ENCODE measurements around the gene FCAMR.

The FCAMR gene

DNA sequence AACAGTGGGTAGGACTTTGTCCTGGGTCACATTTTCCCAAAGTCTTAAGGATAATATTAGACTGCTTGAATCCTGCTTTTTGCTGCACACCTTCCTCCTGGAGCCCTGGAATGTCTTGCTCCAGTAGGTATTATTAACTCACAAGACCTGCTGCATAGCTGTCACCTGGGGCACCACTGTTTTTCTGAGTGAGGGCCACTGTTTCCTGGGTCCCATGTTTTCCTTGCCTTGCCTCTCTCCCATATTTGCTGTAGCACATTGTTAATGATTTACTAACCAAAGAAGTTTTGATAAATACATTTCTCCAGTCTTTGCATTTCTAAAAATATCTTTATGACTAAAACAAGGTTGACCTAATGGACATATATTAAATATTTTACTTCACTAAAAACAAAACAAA lies 22.5 kb upstream of the FCAMR start:
- Histone ChIP-seq H3K9ac (ENCODE audit: low read length in 2 of 2) (no peak overlapping the region), H3K4me3 (ENCODE audit: low read length in 2 of 2) (no peak overlapping the region), H3K4me1 (ENCODE audit: control insufficient read depth, insufficient read depth, low read length) (no peaks in the 10 kb centered on the region), H3K36me3 (ENCODE audit: control insufficient read depth in 2 of 2, insufficient read depth in 2 of 2, low read length in 2 of 2) (no peaks in the 10 kb centered on the region), H3K27ac (ENCODE audit: low read length) (no peak overlapping the region), H3K9me3 (ENCODE audit: control insufficient read depth in 2 of 2, low read length in 2 of 2) (no peaks in the 10 kb centered on the region), H3K27me3 (ENCODE audit: control insufficient read depth in 1 of 2, insufficient read depth in 2 of 2, low read length in 2 of 2) (peaks cover 3 to 6% of the 10 kb centered on the region in 2 donors)

DNA sequence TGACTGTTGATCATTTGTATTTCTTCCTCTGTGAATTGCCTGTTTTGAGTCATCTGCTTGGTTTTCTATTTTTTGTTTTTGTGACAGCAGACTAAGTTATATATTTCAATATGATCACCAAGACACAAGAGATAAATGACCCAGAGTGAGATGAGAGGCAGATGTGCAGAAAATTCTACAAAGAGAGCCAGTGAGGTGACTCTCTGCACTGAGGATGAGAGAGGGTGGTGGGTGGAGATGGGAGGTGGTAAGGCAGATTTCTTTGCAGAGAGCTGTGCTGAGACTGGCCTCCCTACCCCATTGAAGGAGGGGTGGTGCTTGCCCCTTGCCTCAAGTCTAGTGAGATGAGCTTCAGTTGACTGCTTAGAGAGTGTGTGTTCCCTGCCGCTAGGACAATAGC lies 17.6 kb upstream of the FCAMR start:
- no peak overlapping the region for H3K4me3 ChIP-seq (ENCODE audit: low read length in 2 of 2)
- H3K9ac ChIP-seq (ENCODE audit: low read length in 2 of 2), result no peak overlapping the region

GRCh38 chr1:206986885-206987284 lies 16.6 kb upstream of the FCAMR start:
- no peak overlapping the region for H3K9ac ChIP-seq (ENCODE audit: low read length in 2 of 2)
- H3K4me1 ChIP-seq (ENCODE audit: control insufficient read depth, insufficient read depth, low read length), result no peaks in the 10 kb centered on the region
- H3K36me3 ChIP-seq (ENCODE audit: control insufficient read depth in 2 of 2, insufficient read depth in 2 of 2, low read length in 2 of 2), result no peaks in the 10 kb centered on the region
- H3K27ac ChIP-seq (ENCODE audit: low read length), result no peak overlapping the region
- H3K27me3 ChIP-seq (ENCODE audit: control insufficient read depth in 1 of 2, insufficient read depth in 2 of 2, low read length in 2 of 2), result peaks cover 4 to 7% of the 10 kb centered on the region in 2 donors
- H3K9me3 ChIP-seq (ENCODE audit: control insufficient read depth in 2 of 2, low read length in 2 of 2), result no peaks in the 10 kb centered on the region
- no peak overlapping the region for H3K4me3 ChIP-seq (ENCODE audit: low read length in 2 of 2)

More for the DNA sequence above, 17.6 kb upstream of the FCAMR start:
- H3K27me3 ChIP-seq (ENCODE audit: control insufficient read depth in 1 of 2, insufficient read depth in 2 of 2, low read length in 2 of 2), result peaks cover 7 to 10% of the 10 kb centered on the region in 2 donors
- no peak overlapping the region for H3K27ac ChIP-seq (ENCODE audit: low read length)
- no peaks in the 10 kb centered on the region for H3K36me3 ChIP-seq (ENCODE audit: control insufficient read depth in 2 of 2, insufficient read depth in 2 of 2, low read length in 2 of 2)
- no peaks in the 10 kb centered on the region for H3K4me1 ChIP-seq (ENCODE audit: control insufficient read depth, insufficient read depth, low read length)
- H3K9me3 ChIP-seq (ENCODE audit: control insufficient read depth in 2 of 2, low read length in 2 of 2), result no peaks in the 10 kb centered on the region

- peaks cover 4 to 7% of the 10 kb centered on the region in 2 donors for H3K27me3 ChIP-seq (ENCODE audit: control insufficient read depth in 1 of 2, insufficient read depth in 2 of 2, low read length in 2 of 2)
- H3K9me3 ChIP-seq (ENCODE audit: control insufficient read depth in 2 of 2, low read length in 2 of 2), result no peaks in the 10 kb centered on the region
- H3K9ac ChIP-seq (ENCODE audit: low read length in 2 of 2), result no peak overlapping the region
- no peak overlapping the region for H3K27ac ChIP-seq (ENCODE audit: low read length)
- H3K4me3 ChIP-seq (ENCODE audit: low read length in 2 of 2), result no peak overlapping the region
- no peaks in the 10 kb centered on the region for H3K36me3 ChIP-seq (ENCODE audit: control insufficient read depth in 2 of 2, insufficient read depth in 2 of 2, low read length in 2 of 2)
- no peaks in the 10 kb centered on the region for H3K4me1 ChIP-seq (ENCODE audit: control insufficient read depth, insufficient read depth, low read length)
Observed at GRCh38 chr1:206986402-206986801, 16.1 kb upstream of the FCAMR start.

GRCh38 chr1:206985162-206985749 lies 15.0 kb upstream of the FCAMR start:
- Histone ChIP-seq H3K27me3 (ENCODE audit: control insufficient read depth in 1 of 2, insufficient read depth in 2 of 2, low read length in 2 of 2) (peaks cover 7 to 8% of the 10 kb centered on the region in 2 donors), H3K4me1 (ENCODE audit: control insufficient read depth, insufficient read depth, low read length) (no peaks in the 10 kb centered on the region), H3K9ac (ENCODE audit: low read length in 2 of 2) (no peak overlapping the region), H3K9me3 (ENCODE audit: control insufficient read depth in 2 of 2, low read length in 2 of 2) (no peaks in the 10 kb centered on the region), H3K4me3 (ENCODE audit: low read length in 2 of 2) (no peak overlapping the region), H3K27ac (ENCODE audit: low read length) (no peak overlapping the region), H3K36me3 (ENCODE audit: control insufficient read depth in 2 of 2, insufficient read depth in 2 of 2, low read length in 2 of 2) (no peaks in the 10 kb centered on the region)

GRCh38 chr1:206982216-206982615 lies 12.0 kb upstream of the FCAMR start:
- H3K36me3 ChIP-seq (ENCODE audit: control insufficient read depth in 2 of 2, insufficient read depth in 2 of 2, low read length in 2 of 2), result no peaks in the 10 kb centered on the region
- H3K9me3 ChIP-seq (ENCODE audit: control insufficient read depth in 2 of 2, low read length in 2 of 2), result no peaks in the 10 kb centered on the region
- H3K27me3 ChIP-seq (ENCODE audit: control insufficient read depth in 1 of 2, insufficient read depth in 2 of 2, low read length in 2 of 2), result peaks cover 6 to 8% of the 10 kb centered on the region in 2 donors
- no peak overlapping the region for H3K27ac ChIP-seq (ENCODE audit: low read length)
- H3K4me1 ChIP-seq (ENCODE audit: control insufficient read depth, insufficient read depth, low read length), result no peaks in the 10 kb centered on the region
- no peak overlapping the region for H3K4me3 ChIP-seq (ENCODE audit: low read length in 2 of 2)
- no peak overlapping the region for H3K9ac ChIP-seq (ENCODE audit: low read length in 2 of 2)

DNA sequence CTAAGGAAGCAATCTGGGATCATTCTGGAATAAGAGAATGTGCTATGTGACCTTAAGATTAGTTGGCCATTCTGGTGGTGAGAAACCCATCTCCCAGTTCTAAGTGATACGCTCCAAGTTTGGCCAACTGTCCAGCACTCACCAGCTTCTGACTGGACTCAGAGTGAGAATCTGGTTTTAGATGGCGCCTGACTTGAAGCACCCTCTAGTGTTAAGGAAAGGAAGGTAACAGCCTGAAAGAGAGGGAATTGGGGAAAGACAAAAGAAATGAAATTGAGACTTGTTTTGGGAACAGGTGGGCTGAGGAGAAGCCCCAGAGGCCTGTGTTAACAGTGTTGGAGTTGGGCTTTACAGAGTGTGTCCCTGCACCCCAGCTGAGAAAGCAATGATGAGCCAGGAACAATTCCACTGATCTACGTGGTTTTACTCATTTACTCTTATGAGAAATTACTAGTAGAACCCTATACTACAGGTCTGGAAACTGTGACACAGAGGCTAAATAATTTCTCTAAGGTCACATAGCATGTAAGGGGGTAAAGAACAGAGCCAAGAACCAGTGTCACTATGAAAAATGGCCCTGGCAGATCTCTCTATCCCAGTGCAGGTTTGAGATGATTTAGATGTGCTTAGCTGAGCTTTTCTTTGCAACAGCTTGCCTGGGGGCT lies 9.3 kb upstream of the FCAMR start:
- Histone ChIP-seq H3K9ac (ENCODE audit: low read length in 2 of 2) (no peak overlapping the region), H3K36me3 (ENCODE audit: control insufficient read depth in 2 of 2, insufficient read depth in 2 of 2, low read length in 2 of 2) (no peaks in the 10 kb centered on the region), H3K9me3 (ENCODE audit: control insufficient read depth in 2 of 2, low read length in 2 of 2) (no peaks in the 10 kb centered on the region), H3K4me3 (ENCODE audit: low read length in 2 of 2) (no peak overlapping the region), H3K27me3 (ENCODE audit: control insufficient read depth in 1 of 2, insufficient read depth in 2 of 2, low read length in 2 of 2) (peaks cover 4 to 6% of the 10 kb centered on the region in 2 donors), H3K4me1 (ENCODE audit: control insufficient read depth, insufficient read depth, low read length) (no peaks in the 10 kb centered on the region), H3K27ac (ENCODE audit: low read length) (no peak overlapping the region)

DNA sequence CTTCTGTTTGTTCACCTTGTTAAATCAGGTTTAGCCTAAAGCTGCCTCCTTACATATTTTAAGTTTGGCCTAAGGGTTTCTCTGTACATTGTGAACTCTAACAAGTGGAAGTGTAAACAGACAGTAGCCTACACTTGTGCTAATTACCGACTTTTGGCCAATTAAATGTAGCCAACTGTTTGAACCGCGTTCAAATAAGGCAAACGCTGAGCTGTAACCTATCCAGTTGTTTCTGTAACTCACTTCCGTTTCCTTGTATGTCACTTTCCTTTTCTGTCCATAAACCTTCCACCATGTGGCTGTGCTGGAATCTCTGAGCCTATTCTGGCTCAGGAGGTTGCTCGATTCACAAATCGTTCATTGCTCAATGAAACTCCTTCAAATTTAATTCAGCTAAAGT lies 8.0 kb upstream of the FCAMR start:
- no peaks in the 10 kb centered on the region for H3K4me1 ChIP-seq (ENCODE audit: control insufficient read depth, insufficient read depth, low read length)
- H3K36me3 ChIP-seq (ENCODE audit: control insufficient read depth in 2 of 2, insufficient read depth in 2 of 2, low read length in 2 of 2), result no peaks in the 10 kb centered on the region
- peaks cover 4 to 6% of the 10 kb centered on the region in 2 donors for H3K27me3 ChIP-seq (ENCODE audit: control insufficient read depth in 1 of 2, insufficient read depth in 2 of 2, low read length in 2 of 2)
- H3K9ac ChIP-seq (ENCODE audit: low read length in 2 of 2), result no peak overlapping the region
- no peak overlapping the region for H3K4me3 ChIP-seq (ENCODE audit: low read length in 2 of 2)
- no peaks in the 10 kb centered on the region for H3K9me3 ChIP-seq (ENCODE audit: control insufficient read depth in 2 of 2, low read length in 2 of 2)
- no peak overlapping the region for H3K27ac ChIP-seq (ENCODE audit: low read length)

GRCh38 chr1:206975306-206975705 lies 5.0 kb upstream of the FCAMR start:
- no peaks in the 10 kb centered on the region for H3K9me3 ChIP-seq (ENCODE audit: control insufficient read depth in 2 of 2, low read length in 2 of 2)
- peaks cover under 1 to 3% of the 10 kb centered on the region in 2 donors for H3K27me3 ChIP-seq (ENCODE audit: control insufficient read depth in 1 of 2, insufficient read depth in 2 of 2, low read length in 2 of 2)
- no peaks in the 10 kb centered on the region for H3K4me1 ChIP-seq (ENCODE audit: control insufficient read depth, insufficient read depth, low read length)
- H3K9ac ChIP-seq (ENCODE audit: low read length in 2 of 2), result no peak overlapping the region
- H3K36me3 ChIP-seq (ENCODE audit: control insufficient read depth in 2 of 2, insufficient read depth in 2 of 2, low read length in 2 of 2), result no peaks in the 10 kb centered on the region
- H3K4me3 ChIP-seq (ENCODE audit: low read length in 2 of 2), result no peak overlapping the region
- H3K27ac ChIP-seq (ENCODE audit: low read length), result no peak overlapping the region

GRCh38 chr1:206974140-206974539 lies 3.9 kb upstream of the FCAMR start:
- Histone ChIP-seq H3K4me1 (ENCODE audit: control insufficient read depth, insufficient read depth, low read length) (no peaks in the 10 kb centered on the region), H3K27ac (ENCODE audit: low read length) (no peak overlapping the region)

GRCh38 chr1:206972728-206973127 lies 2.5 kb upstream of the FCAMR start:
- H3K9me3 ChIP-seq (ENCODE audit: control insufficient read depth in 2 of 2, low read length in 2 of 2), result no peaks in the 10 kb centered on the region
- H3K27me3 ChIP-seq (ENCODE audit: control insufficient read depth in 1 of 2, insufficient read depth in 2 of 2, low read length in 2 of 2), result no peaks in the 10 kb centered on the region
- H3K9ac ChIP-seq (ENCODE audit: low read length in 2 of 2), result no peak overlapping the region
- no peaks in the 10 kb centered on the region for H3K36me3 ChIP-seq (ENCODE audit: control insufficient read depth in 2 of 2, insufficient read depth in 2 of 2, low read length in 2 of 2)
- no peaks in the 10 kb centered on the region for H3K4me1 ChIP-seq (ENCODE audit: control insufficient read depth, insufficient read depth, low read length)
- H3K4me3 ChIP-seq (ENCODE audit: low read length in 2 of 2), result no peak overlapping the region
- no peak overlapping the region for H3K27ac ChIP-seq (ENCODE audit: low read length)

More at GRCh38 chr1:206974140-206974539, 3.9 kb upstream of the FCAMR start:
- Histone ChIP-seq H3K9me3 (ENCODE audit: control insufficient read depth in 2 of 2, low read length in 2 of 2) (no peaks in the 10 kb centered on the region), H3K4me3 (ENCODE audit: low read length in 2 of 2) (no peak overlapping the region), H3K36me3 (ENCODE audit: control insufficient read depth in 2 of 2, insufficient read depth in 2 of 2, low read length in 2 of 2) (no peaks in the 10 kb centered on the region), H3K9ac (ENCODE audit: low read length in 2 of 2) (no peak overlapping the region), H3K27me3 (ENCODE audit: control insufficient read depth in 1 of 2, insufficient read depth in 2 of 2, low read length in 2 of 2) (no peaks in the 10 kb centered on the region)

All from stomach smooth muscle (tissue), 2 donors.